ENCODE measurements around the gene FOXN4.

FOXN4 gene

GRCh38 chr12:109278912-109279311 is 30.2 kb downstream of the FOXN4 start:
- DNase-seq = no peak

- DNase-seq = no peak
Observed at GRCh38 chr12:109277899-109278762, 31.0 kb downstream of the FOXN4 start.

DNA sequence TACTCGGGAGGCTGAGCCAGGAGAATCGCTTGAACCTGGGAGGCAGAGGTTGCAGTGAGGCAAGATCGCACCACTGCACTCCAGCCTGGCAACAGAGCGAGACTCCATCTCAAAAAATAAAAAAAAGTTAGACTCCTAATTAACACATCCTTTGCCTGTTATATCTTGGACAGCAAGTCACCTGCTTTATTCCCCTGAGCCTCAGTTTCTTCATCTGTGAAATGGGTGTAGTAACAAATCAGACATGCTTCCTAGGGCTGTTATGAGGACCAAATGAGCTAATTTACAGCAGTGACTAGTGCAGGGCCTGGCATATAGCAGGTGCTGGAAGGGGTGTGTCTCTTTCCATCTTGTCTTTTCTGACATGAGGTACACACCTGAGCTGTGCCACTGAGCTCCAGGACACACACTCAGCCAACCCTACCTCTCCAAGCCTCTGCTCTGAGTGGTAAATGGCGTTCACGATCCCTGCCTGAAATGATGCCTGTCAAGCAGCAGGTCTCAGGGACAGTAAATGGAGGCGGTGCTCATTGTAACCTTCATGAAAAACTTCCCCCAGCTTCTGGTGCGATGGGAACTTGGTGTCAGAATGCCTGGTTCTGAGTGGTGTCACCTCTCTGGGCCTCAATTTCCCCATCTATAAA is 31.7 kb downstream of the FOXN4 start:
- DNase-seq = no peak

DNA sequence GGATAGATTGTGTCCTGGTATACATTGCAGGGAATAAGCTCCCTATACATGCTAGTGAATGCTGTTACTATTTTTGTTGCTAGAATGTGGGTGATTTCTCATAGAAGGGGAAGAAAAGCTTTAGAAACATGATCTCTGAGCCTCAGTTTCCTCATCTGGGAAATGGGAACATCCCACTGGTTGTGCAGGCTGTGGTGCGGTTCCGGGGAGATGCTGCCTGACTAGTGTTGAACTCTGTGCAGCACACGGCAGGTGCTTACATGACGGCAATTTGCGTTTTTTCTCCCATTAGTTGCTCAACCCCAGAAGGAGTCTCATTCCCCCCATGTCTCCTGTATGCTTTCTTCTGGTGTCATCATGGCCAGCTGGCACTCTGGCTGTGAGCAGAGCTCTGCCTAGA is 32.9 kb downstream of the FOXN4 start:
- no peak for DNase-seq

- DNase-seq = no peak
Observed at GRCh38 chr12:109275173-109275572, 33.9 kb downstream of the FOXN4 start.

DNA sequence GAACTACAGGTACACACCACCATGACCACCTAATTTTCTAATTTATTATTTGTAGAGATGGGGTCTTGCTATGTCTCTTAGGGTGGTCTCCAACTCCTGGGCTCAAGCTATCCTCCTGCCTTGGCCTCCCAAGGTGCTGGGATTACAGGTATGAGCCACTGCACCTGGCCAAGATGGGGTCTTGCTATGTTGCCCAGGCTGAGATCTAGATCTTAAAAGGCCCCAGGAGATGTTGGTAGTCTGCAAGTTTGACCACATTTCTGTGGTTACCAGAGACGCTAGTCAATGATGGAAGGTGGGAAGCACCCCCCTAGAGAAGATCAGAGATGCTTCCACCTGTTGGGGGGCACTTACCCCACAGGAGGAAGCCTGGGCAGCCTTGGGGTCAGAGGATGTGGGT is 34.7 kb downstream of the FOXN4 start:
- no peak for DNase-seq

GRCh38 chr12:109273354-109273753 is 35.7 kb downstream of the FOXN4 start:
- no peak for DNase-seq

DNA sequence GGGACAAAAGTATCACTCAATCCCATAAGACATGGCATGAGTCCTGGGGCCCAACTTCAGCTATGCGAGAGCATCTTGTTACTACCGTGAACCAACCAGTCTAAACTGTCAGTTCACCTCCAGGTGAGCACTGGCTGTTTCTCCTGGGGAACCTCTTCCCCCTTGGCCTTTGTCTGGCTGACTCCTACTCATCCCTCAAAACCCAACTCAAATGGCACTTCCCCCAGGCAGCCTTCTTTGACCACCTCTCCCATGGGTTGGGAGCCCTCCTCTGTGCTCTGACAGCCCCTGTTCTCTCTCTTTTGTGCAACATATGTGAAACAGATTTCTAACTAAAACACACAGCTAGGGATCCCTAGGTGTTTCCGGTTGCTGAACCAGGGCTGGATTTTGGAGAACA is 37.7 kb downstream of the FOXN4 start:
- DNase-seq = no peak

DNA sequence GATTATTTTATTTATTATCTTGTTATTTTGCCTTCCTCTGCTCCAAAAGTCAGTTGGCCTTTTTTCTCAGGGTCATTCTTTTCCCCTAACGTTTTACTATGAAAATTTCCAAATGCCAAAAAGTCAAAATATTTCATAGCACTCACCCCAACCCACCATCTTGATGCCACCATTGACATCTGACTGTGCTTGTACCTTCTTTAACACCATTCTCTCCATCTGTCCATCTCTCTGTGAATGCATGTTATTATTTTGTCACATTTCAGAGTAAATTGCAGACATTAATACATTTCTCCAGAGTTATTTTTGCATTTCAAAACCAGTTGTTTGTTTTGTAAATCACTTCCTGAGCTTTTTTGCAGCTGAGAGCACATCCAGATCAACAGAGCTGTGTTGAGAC is 38.6 kb downstream of the FOXN4 start:
- no peak for DNase-seq

- DNase-seq = no peak
Observed at GRCh38 chr12:109269428-109269827, 39.7 kb downstream of the FOXN4 start.

DNA sequence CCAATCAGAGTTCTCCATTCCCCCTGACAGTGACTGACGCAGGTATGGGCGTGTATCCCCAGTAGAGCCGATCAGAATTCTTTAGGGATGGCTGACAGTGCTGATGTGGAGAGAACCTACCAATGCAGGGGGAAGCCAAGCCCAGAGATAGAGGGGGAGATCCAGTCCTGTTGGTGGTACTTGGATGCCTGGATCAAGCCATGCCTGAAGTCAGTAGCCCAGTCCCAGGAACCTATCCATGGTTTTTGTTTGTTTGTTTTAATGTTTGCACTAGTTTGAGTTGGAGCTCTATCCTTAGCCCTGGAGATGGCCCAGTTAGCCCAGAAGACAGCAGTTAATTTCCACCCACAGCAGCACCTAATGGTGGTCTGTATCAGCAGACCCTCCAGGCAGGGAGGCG is 40.2 kb downstream of the FOXN4 start:
- no peak for DNase-seq

DNA sequence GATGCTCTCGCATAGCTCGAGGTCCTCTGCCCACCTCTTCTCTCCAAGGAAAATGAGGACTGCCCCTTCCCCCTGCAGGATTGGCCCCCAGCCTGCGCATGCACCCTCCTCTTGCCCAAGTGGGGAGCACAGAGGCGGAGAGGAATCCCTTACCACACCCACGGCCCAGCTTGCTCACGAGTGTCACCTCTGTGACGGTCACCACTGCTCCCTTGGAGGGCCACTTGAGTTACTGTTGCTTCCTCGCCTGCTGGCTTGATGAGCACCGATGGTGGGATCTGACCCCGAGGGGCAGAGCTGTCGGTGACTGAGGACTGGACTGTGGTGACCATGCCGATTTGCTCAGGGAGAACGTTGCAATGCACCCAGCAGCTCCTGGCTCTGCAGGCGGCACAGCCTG is 41.7 kb downstream of the FOXN4 start:
- no peak for DNase-seq

DNA sequence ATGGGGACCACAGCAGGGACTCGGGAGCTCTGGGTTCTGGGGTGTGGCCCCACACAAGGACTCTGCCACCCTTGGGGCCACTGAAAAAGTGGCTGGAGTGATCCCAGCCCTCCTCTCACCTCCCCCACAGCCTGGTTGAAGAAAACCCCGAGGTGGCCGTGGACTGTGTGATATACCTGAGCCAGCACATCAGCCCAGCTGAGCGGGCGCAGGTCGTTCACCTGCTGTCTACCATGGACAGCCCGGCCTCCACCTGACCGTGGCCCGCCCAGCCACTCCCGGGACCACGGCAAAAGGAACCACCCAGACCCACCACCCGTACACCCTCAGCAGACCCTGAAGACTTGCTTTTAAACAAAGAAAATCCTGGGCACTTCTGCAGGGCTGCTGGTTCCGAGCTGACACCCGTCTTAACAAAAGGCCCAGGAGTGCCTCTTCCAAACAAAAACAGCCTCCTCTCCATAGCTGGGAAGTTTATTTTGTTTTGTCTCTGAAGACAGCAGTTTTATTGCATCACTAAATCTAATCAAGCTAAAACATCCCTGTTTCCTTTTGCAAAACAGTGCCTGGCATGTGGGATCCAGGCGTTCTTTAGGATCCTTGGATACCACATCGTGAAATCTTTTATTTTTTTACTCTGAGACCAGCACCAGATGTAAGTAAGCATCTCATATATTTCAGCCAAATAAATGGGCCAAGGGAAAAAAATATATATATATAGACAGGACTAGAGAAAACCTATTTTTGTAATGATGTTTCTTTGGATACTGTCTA is 42.8 kb downstream of the FOXN4 start:
- DNase-seq = no peak

DNA sequence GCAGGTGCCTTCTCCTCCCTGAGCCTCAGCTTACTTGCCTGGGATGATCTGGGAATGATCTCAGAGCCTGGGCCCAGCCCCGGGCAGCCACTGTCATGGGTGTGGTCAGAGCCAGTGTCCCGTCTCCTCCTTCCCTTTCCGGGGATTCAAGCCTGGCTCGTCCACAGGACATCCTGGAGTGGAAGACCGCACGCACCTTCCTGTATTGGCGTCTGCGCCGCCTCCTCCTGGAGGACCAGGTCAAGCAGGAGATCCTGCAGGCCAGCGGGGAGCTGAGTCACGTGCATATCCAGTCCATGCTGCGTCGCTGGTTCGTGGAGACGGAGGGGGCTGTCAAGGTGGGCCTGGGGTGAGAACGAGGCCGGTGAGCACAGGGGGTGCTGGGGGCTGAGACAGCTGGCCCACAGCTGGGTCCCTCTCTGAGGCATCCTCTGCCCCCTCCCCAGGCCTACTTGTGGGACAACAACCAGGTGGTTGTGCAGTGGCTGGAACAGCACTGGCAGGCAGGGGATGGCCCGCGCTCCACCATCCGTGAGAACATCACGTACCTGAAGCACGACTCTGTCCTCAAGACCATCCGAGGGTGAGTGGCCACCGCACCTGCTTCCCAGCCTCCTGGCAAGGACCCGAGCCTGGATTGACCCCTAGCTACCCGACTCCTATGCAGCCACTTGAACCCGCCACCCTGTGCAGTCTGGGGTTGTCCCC is 44.0 kb downstream of the FOXN4 start:
- DNase-seq = no peak

DNA sequence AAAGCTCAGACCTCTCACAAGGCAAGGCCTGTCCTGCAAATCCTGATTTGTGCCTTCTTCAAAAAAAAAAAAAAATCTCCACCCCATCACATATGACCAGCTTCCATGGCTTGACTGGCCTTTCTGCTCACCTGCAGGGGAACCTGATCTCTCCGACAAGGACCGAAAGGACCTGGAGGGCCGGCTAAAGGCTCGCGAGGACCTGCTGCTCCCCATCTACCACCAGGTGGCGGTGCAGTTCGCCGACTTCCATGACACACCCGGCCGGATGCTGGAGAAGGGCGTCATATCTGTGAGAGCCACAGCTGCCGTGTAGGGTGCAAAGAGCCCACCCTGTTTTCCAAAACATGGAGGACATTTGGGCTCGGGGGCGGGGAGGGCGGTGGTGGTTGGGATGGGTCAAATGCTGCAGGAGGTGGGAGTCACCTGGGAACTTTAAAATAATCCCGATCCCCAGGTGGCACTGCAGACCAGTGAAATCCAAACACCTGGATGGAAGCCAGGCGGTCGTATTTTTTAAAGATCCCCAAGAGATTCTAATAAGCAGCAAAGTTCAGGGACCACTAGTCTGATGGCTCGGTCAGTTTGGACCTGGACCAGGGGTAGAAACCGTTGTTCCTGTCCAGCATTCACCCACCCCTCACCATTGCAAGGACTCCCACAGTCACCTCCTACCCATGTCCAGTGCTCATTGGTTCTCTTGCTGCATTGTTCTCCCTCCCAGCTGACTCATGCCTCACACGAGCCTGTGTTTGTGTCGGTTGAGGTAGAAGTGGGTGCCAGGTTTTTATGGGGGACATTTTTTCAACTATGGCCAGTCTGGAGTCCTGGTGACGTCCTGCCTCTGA is 44.8 kb downstream of the FOXN4 start:
- no peak for DNase-seq

DNA sequence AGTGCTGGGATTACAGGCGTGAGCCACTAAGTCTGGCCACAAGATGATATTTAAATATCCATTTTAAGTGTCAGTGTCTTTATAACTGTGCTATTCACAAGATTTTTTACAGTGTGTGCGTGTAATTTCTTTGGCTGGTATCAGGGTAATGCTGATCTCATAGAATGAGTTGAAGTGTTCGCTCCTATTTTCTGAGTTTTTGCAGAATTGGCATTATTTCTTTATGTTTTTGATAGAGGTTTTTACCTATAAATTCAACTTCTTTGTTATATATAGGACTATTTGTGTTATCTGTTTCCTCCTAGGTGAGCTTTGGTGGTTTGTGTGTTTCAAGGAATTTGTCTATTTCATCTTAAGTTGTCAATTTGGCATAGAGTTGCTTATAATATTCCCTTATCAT is 45.6 kb downstream of the FOXN4 start:
- DNase-seq = no peak

- DNase-seq = no peak
Observed at GRCh38 chr12:109261939-109262338, 47.1 kb downstream of the FOXN4 start.

- no peak for DNase-seq
Observed at GRCh38 chr12:109261087-109261486, 48.0 kb downstream of the FOXN4 start.

DNA sequence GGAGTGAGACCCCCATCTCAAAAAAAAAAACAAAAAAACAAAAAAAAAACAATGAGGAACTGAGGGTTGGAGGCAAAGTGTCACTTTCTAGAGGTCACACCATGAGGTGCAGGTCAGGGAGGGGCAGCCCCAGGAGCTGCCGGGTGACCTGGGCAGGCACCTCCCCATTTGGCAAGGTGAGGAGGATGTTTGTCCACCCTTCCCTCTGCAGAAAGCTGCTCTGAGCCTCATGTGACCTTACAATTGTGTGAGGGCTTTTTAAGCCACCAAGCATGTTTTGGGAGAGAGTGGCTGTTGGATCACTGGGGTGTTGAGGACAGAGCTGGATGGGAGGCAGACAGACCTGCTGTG is 49.6 kb downstream of the FOXN4 start:
- DNase-seq = no peak

DNA sequence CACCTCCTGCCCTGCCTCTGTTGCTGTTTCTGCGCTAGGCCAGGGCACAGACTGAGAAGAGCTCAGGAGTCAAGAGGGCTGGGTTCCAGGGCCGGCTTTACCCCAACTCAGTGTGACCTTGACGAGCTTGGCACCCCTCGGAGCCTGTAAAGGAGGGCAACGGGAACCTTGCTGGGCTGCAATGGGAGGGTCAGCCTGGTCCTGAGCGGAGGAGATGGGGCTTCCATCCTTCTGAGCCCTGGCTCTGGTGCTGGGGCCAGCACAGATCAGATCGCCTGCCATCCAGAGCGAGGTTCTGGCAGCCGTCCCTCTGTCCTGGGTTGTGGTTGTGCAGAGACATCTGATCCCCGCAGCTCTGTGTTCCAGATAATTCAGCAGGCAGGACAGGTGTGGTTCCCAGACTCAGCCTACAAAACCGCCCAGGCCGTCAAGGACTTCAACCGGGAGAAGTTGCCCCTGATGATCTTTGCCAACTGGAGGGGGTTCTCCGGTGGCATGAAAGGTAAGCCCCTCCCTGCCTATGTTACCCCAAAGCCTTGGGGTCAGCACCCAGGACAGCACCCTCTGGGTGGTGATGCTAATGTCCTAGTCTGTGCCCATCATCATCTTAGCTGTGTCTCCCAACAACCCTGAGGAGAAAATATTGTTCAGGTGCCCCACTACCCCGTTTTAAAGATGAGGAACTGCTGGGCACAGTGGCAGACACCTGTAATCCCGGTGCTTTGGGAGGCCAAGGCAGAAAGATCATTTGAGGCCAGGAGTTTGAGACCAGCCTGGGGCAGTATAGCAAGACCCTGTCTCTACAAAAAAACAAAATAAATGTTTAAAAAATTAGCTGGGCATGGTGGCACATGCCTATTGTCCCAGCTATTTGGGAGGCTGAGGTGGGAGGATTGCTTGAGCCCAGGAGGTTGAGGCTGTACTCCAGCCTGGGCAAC is 50.2 kb downstream of the FOXN4 start:
- no peak for DNase-seq

GRCh38 chr12:109258201-109258600 is 50.9 kb downstream of the FOXN4 start:
- no peak for DNase-seq

Measured in cerebellar nuclear complex (tissue), 1 donor.